Cardiac fibroblast (primary cell): Measurements from ENCODE around the gene KIF22.

Experiments used
- DNase-seq, 2 donors: peaks; one replicate each; pipeline versions ENCODE4 v3.0.0 to v3.0.0-alpha.2; 2010; ENCODE audit warnings: low read depth in 2 of 2
- H3K4me3 ChIP-seq, 2 donors: replicated peaks in 1 of 2; 1 replicate in 1 of 2; 2 replicates in 1 of 2; pipeline ENCODE4 v1.5.1; 2011; ENCODE audit warnings: low read depth in 2 of 2, low read length in 2 of 2, mild to moderate bottlenecking in 2 of 2, moderate library complexity in 1 of 2
- TF ChIP-seq, protein P1 (sequence below): IDR thresholded peaks from one replicate; pipeline ENCODE4 v1.5.1; 2011; ENCODE audit warnings: low read depth, mild to moderate bottlenecking, low read length, inconsistent platforms

KIF22 gene

DNA sequence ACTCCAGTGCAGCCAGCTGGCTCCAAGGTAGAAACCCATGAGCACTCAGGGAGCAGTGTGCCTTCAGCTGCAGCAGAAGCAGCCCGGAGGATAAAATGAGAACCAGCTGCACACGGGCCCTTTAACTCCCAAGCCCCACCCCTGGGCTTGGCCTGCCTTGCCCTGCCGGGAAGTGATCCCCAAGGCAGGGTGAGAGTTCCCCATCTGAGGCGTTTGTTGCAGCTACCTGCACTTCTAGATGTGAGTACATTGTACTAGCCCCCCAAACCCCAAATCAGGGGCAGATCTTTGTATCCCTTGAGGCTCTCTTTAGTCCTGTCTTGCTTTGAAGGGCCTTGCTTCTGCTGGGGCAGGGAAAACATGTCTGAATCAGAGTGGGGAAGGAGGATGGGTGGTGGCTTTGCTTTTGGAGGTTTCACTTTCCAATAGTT is 29.7 kb downstream of the KIF22 start, which contains the start of gene MVP:
Gene MVP (plus strand): TSS at position 192 of the 431 bp plus-strand sequence. CDS start 10,088 bp downstream, outside the sequence.
- peak within 1 kb of the TSS; percentile 75 to 80 for H3K4me3 ChIP-seq
- TF ChIP-seq, protein P1, sequence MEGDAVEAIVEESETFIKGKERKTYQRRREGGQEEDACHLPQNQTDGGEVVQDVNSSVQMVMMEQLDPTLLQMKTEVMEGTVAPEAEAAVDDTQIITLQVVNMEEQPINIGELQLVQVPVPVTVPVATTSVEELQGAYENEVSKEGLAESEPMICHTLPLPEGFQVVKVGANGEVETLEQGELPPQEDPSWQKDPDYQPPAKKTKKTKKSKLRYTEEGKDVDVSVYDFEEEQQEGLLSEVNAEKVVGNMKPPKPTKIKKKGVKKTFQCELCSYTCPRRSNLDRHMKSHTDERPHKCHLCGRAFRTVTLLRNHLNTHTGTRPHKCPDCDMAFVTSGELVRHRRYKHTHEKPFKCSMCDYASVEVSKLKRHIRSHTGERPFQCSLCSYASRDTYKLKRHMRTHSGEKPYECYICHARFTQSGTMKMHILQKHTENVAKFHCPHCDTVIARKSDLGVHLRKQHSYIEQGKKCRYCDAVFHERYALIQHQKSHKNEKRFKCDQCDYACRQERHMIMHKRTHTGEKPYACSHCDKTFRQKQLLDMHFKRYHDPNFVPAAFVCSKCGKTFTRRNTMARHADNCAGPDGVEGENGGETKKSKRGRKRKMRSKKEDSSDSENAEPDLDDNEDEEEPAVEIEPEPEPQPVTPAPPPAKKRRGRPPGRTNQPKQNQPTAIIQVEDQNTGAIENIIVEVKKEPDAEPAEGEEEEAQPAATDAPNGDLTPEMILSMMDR: no peak
- DNase-seq: peak; percentile 63 to 75

DNA sequence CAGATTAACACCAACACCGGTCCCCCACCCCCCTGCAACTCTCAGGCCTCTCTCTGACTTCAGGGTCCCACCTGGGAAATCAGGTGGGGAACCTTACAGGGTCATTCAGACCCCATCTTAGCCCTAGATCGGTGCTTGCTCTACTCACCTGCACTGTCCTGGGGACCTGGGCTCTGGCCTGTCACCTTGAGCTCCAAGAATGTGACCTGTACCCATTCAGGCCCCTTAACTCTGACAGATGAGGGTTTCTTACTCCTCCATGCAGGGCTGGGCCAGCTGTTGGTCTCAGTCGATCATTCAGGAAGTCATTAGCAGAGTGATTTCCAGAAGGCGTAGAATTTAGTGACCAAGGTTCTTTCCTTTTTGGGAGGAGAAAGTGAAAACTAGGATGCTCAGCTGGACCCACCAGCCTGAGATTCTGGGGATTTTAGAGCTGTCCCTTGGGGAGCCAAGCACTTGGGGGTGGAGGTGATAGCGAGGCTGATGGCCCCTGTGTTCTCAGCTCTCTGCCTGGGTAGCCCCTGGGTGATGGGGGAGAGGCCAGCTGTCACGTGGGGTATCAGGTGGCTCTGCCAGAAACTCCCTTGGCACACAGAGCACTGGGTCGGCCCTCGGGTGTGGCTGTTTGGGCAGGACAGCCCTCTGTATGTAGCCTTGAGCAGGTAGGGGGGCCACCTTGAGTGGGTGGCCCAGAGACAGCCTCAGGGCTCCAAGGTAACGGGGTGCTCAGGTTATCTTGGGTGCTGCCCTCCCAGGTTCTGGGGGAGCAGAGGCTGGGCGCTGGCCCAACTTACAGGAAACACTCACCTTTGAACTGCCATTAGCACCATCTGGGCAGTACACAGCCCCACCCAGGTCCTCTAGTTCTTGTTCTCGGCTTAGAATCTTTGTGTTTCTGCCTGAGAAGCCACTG is 30.4 kb downstream of the KIF22 start:
- TF ChIP-seq, protein P1: no peak
- peak in 1 of 2 donors; percentile 45 for DNase-seq
- H3K4me3 ChIP-seq: peak overlapping the region; percentile 75 to 80

DNA sequence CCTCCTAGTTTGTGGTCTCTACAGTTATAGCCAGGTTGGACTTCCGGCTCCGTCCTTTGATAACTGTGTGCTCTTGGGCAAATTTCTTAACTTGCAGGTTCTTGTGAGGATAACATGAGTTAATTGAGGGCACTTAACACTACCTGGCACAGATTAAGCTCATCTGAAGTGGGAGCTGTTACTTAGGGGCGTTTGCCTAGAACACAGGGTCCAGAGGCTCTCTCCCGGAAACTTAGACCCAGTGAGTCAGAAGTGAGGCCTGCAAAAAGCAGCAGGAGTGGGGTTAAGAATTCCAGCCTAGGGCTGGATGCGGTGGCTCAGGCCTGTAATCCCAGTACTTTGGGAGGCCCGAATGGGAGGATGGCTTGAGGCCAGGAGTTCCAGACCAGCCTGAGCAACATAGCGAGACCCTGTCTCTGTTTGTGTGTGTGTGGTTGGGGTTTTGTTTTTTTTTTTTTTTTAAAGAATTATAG is 31.1 kb downstream of the KIF22 start:
- TF ChIP-seq, protein P1: no peak
- peak overlapping the region; percentile 75 to 80 for H3K4me3 ChIP-seq
- peak; percentile 78 to 79 for DNase-seq

DNA sequence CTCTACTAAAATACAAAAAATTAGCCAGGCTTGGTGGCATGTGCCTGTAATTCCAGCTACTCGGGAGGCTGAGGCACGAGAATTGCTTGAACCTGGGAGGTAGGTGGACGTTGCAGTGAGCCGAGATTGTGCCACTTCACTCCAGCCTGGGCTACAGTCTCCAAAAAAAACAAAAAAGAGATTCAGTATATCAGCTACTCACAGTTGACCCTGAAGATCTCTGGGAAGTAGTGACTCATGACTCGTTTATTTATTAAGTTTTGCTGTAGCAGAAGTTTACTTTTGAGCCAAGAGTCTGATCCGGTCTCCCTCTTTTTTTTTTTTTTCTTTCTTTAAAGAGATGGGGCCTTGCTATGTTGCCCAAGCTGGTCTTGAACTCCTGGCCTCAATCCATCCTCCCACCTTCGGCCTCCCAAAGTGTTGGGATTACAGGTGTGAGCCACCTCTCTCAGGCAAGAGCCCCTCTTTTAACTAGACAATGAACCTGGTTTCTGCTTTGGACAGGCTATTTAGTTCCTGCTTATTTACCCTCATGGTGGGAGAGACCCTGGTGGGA is 34.1 kb downstream of the KIF22 start:
- peak; percentile 67 to 73 for DNase-seq
- TF ChIP-seq, protein P1: no peak
- peak overlapping the region in 1 of 2 donors; percentile 21 for H3K4me3 ChIP-seq

DNA sequence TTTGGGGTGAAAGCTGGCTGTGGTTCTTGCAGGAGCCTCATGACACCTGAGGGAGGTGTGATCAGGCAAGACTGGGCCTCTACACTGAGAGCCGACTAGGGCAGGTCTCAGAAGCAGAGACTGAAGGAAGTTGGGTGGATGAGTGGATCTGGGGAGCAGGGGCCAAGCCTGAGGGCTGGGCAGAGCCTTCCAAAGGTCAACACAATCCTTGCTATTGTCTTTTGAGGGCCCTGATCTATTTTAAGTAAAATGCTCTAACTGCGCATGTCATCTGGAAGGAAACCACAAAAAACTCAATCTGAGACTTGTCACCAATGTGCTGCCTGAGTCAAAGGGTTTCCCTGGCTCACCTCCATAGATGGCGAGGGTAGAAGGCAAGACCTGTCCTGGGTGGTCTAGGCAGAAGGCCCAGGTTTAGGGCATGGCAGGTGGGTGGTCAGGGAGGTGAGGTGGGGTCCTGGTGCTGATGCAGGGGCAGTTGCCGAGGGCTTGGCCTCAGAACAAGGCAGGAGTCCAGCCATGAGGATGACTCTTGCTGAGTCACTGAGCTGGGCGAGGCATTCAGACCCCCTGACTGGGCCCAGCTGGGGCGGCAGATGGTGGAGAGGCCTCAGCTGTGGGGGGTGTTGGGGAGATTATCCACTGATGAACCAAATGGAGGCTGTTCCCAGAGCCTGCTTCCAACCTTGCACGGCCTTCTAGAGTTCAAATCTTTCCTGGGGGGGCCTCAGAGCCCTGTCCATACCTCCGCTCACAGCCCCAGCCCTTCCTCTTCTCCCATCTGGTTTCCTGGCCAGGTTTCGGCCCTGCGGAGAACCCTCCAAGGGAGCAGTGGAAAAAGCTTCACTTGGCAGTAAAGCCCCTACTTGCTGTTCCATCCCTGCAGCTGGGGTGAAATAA is 34.8 kb downstream of the KIF22 start:
- peak; percentile 75 to 88 for DNase-seq
- peak overlapping the region in 1 of 2 donors; percentile 28 for H3K4me3 ChIP-seq
- TF ChIP-seq, protein P1: no peak

DNA sequence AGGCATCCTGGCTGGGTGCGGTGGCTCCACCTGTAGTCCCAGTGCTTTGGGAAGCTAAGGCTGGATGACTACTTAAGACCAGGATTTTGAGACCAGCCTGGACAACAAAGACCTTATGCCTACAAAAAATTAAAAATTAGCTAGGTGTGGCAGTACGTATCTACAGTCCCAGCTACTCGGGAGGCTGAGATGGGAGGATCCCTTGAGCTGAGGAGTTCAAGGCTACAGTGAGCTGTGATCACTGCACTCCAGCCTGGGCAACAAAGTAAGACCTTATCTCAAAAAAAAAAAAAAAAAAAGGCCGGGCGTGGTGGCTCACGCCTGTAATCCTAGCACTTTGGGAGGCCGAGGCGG is 35.8 kb downstream of the KIF22 start:
- H3K4me3 ChIP-seq: no peak overlapping the region
- no peak for DNase-seq
- TF ChIP-seq, protein P1: no peak
